ENCODE data around the gene TMPRSS11B. TPM values are rescaled to one million over a fixed set of nuclear protein-coding genes. Genes with fewer than 3 reads are reported as not detected.
"Not testable (repeated sequence)": the region's sequence is repeated elsewhere in the genome, so short reads cannot be mapped to it uniquely, and the experiment has no call there.

Gene TMPRSS11B
- total RNA-seq, 3 donors from 2014 or later: not detected

GRCh38 chr4:68218044-68218443 lies 27.4 kb downstream of the TMPRSS11B start:
- H3K4me3 ChIP-seq: no peak overlapping the region
- H3K9me3 ChIP-seq: no peaks in the 10 kb centered on the region
- no peak overlapping the region for H3K27ac ChIP-seq
- no peaks in the 10 kb centered on the region for H3K27me3 ChIP-seq
- TF ChIP-seq POLR2A (IDR thresholded peaks at IDR 0.05): no peak
- TF ChIP-seq POLR2AphosphoS5 (IDR thresholded peaks at IDR 0.05): no peak
- TF ChIP-seq CTCF (IDR thresholded peaks at IDR 0.05): no peak
- DNase-seq (ENCODE audit: low spot score in 2 of 2): no peak
- intact Hi-C loops (cut with DNase I; ENCODE audit: low total_unique reads): no loop called here
- H3K4me1 ChIP-seq: no peaks in the 10 kb centered on the region
- no peaks in the 10 kb centered on the region for H3K36me3 ChIP-seq

GRCh38 chr4:68216501-68216900 lies 29.0 kb downstream of the TMPRSS11B start:
- H3K9me3 ChIP-seq: no peaks in the 10 kb centered on the region
- intact Hi-C loops (cut with DNase I; ENCODE audit: low total_unique reads): no loop called here
- no peak overlapping the region for H3K4me3 ChIP-seq
- no peaks in the 10 kb centered on the region for H3K36me3 ChIP-seq
- DNase-seq (ENCODE audit: low spot score in 2 of 2): no peak
- H3K27ac ChIP-seq: no peak overlapping the region
- TF ChIP-seq POLR2A (IDR thresholded peaks at IDR 0.05) (no peak), CTCF (IDR thresholded peaks at IDR 0.05) (no peak), POLR2AphosphoS5 (IDR thresholded peaks at IDR 0.05) (no peak)
- H3K4me1 ChIP-seq: no peaks in the 10 kb centered on the region
- no peaks in the 10 kb centered on the region for H3K27me3 ChIP-seq

- intact Hi-C loops (cut with DNase I; ENCODE audit: low total_unique reads): no loop called here
- Histone ChIP-seq H3K27me3 (no peaks in the 10 kb centered on the region), H3K4me1 (no peaks in the 10 kb centered on the region), H3K4me3 (no peak overlapping the region), H3K36me3 (no peaks in the 10 kb centered on the region), H3K9me3 (peaks cover 0 to 16% of the 10 kb centered on the region in 2 donors), H3K27ac (no peak overlapping the region)
- no peak for TF ChIP-seq POLR2A (IDR thresholded peaks at IDR 0.05)
- no peak for TF ChIP-seq CTCF (IDR thresholded peaks at IDR 0.05)
- TF ChIP-seq POLR2AphosphoS5 (IDR thresholded peaks at IDR 0.05): no peak
- DNase-seq (ENCODE audit: low spot score in 2 of 2): no peak
Observed at GRCh38 chr4:68209003-68209402, 36.5 kb downstream of the TMPRSS11B start.

- H3K4me1 ChIP-seq; H3K27me3 ChIP-seq; intact Hi-C loops (cut with DNase I; ENCODE audit: low total_unique reads): not testable (repeated sequence)
Observed at GRCh38 chr4:68194305-68194704, 51.2 kb downstream of the TMPRSS11B start.

GRCh38 chr4:68193194-68193593 lies 52.3 kb downstream of the TMPRSS11B start:
- intact Hi-C loops (cut with DNase I; ENCODE audit: low total_unique reads): no loop called here
- Histone ChIP-seq H3K36me3 (no peaks in the 10 kb centered on the region), H3K4me3 (no peak overlapping the region), H3K9me3 (peaks cover 0 to 4% of the 10 kb centered on the region in 2 donors), H3K4me1 (no peaks in the 10 kb centered on the region), H3K27ac (no peak overlapping the region), H3K27me3 (no peaks in the 10 kb centered on the region)
- DNase-seq (ENCODE audit: low spot score in 2 of 2): no peak
- TF ChIP-seq CTCF (IDR thresholded peaks at IDR 0.05): no peak

More at GRCh38 chr4:68194305-68194704, 51.2 kb downstream of the TMPRSS11B start:
- not testable (repeated sequence) for H3K36me3 ChIP-seq; H3K27ac ChIP-seq; H3K4me3 ChIP-seq; H3K9me3 ChIP-seq; DNase-seq (ENCODE audit: low spot score in 2 of 2)

- intact Hi-C loops (cut with DNase I; ENCODE audit: low total_unique reads): no loop called here
- TF ChIP-seq CTCF (IDR thresholded peaks at IDR 0.05): no peak
- TF ChIP-seq POLR2AphosphoS5 (IDR thresholded peaks at IDR 0.05): no peak
- no peak for TF ChIP-seq POLR2A (IDR thresholded peaks at IDR 0.05)
- Histone ChIP-seq H3K36me3 (no peaks in the 10 kb centered on the region), H3K27me3 (no peaks in the 10 kb centered on the region), H3K9me3 (no peaks in the 10 kb centered on the region), H3K4me3 (no peak overlapping the region), H3K27ac (no peak overlapping the region), H3K4me1 (no peaks in the 10 kb centered on the region)
- no peak for DNase-seq (ENCODE audit: low spot score in 2 of 2)
Observed at GRCh38 chr4:68187145-68187544, 58.3 kb downstream of the TMPRSS11B start.

All from breast epithelium (tissue), 4 donors.